H9 (cell line): ENCODE results near the gene S100A16. TPM values are rescaled to one million over a fixed set of nuclear protein-coding genes. Genes with fewer than 3 reads are reported as not detected.
A peak's percentile ranks its signal among the peaks of the same experiment; 100 is the strongest.

ENCODE experiments used
- DNase-seq: peaks from one replicate; pipeline ENCODE4 v3.0.0-alpha.2; 2017
- H2AFZ ChIP-seq: one replicate; pipeline ENCODE4 v1.6.1; 2013; ENCODE audit warnings: mild to moderate bottlenecking, low read length, control low read depth, moderate library complexity
- H2AK5ac ChIP-seq: 2 replicates; pipeline ENCODE4 v1.6.1; 2013; ENCODE audit warnings: low read length, control low read depth, mixed read lengths; ENCODE audit not compliant: insufficient read length
- H2BK120ac ChIP-seq: one replicate; pipeline ENCODE4 v1.6.1; 2013; ENCODE audit warnings: low read depth, mild to moderate bottlenecking, low read length, control low read depth, inconsistent platforms; ENCODE audit not compliant: poor library complexity, severe bottlenecking
- H2BK12ac ChIP-seq: 2 replicates; pipeline ENCODE4 v1.6.1; 2013; ENCODE audit warnings: low read length, control low read depth, mixed read lengths, low read depth; ENCODE audit not compliant: insufficient read length
- H2BK15ac ChIP-seq: 2 replicates; pipeline ENCODE4 v1.6.1; 2013; ENCODE audit warnings: low read depth, low read length, control low read depth
- H2BK20ac ChIP-seq: one replicate; pipeline ENCODE4 v1.6.1; 2013; ENCODE audit warnings: low read depth, mild to moderate bottlenecking, low read length, control low read depth, inconsistent platforms; ENCODE audit not compliant: poor library complexity, severe bottlenecking
- H2BK5ac ChIP-seq: 2 replicates; pipeline ENCODE4 v1.6.1; 2013; ENCODE audit warnings: low read length, control low read depth, mixed read lengths; ENCODE audit not compliant: insufficient read length
- H3K14ac ChIP-seq: 2 replicates; pipeline ENCODE4 v1.6.1; 2013; ENCODE audit warnings: low read length, control low read depth; ENCODE audit not compliant: insufficient read depth
- H3K18ac ChIP-seq: 2 replicates; pipeline ENCODE4 v1.6.1; 2013; ENCODE audit warnings: low read depth, mild to moderate bottlenecking, mixed read lengths, low read length, control low read depth; ENCODE audit not compliant: insufficient read length
- H3K23ac ChIP-seq: 2 replicates; pipeline ENCODE4 v1.6.1; 2013; ENCODE audit warnings: low read length, control low read depth, mixed read lengths, low read depth; ENCODE audit not compliant: insufficient read length
- H3K23me2 ChIP-seq: 2 replicates; pipeline ENCODE4 v1.6.1; 2013; ENCODE audit warnings: low read depth, mild to moderate bottlenecking, mixed read lengths, low read length, control low read depth; ENCODE audit not compliant: insufficient read length, poor library complexity, severe bottlenecking
- H3K27ac ChIP-seq: 2 replicates; pipeline ENCODE4 v1.5.1; 2013; ENCODE audit warnings: low read length, control low read depth, mixed read lengths, low read depth; ENCODE audit not compliant: insufficient read length
- H3K27me3 ChIP-seq: 2 replicates; pipeline ENCODE4 v1.6.1; 2013; ENCODE audit warnings: low read length, control low read depth, inconsistent platforms; ENCODE audit not compliant: insufficient read depth
- H3K4ac ChIP-seq: 2 replicates; pipeline ENCODE4 v1.6.1; 2013; ENCODE audit warnings: low read depth, mild to moderate bottlenecking, control low read depth, inconsistent platforms, low read length, moderate library complexity
- H3K4me1 ChIP-seq: 2 replicates; pipeline ENCODE4 v1.6.1; 2013; ENCODE audit warnings: low read length, control low read depth, inconsistent platforms; ENCODE audit not compliant: insufficient read depth
- H3K4me2 ChIP-seq: 2 replicates; pipeline ENCODE4 v1.6.1; 2013; ENCODE audit warnings: low read length, control low read depth, mixed read lengths; ENCODE audit not compliant: insufficient read length, insufficient read depth
- H3K56ac ChIP-seq: 2 replicates; pipeline ENCODE4 v1.6.1; 2013; ENCODE audit warnings: low read depth, mild to moderate bottlenecking, mixed read lengths, low read length, control low read depth; ENCODE audit not compliant: insufficient read length
- H3K79me1 ChIP-seq: 2 replicates; pipeline ENCODE4 v1.6.1; 2013; ENCODE audit warnings: low read depth, mild to moderate bottlenecking, moderate library complexity, low read length, control low read depth, inconsistent platforms; ENCODE audit not compliant: insufficient read depth, poor library complexity, severe bottlenecking
- H3K79me2 ChIP-seq: 2 replicates; pipeline ENCODE4 v1.6.1; 2013; ENCODE audit warnings: low read length, control low read depth, inconsistent platforms; ENCODE audit not compliant: insufficient read depth
- H3K9ac ChIP-seq: 2 replicates; pipeline ENCODE4 v1.6.1; 2013; ENCODE audit warnings: low read length, control low read depth, mixed read lengths; ENCODE audit not compliant: insufficient read length; ENCODE audit errors: extremely low read depth
- H3K9me3 ChIP-seq: one replicate; pipeline ENCODE4 v1.6.1; 2013; ENCODE audit warnings: low read depth, low read length, inconsistent platforms; ENCODE audit not compliant: control insufficient read depth
- H3T11ph ChIP-seq: one replicate; pipeline ENCODE4 v1.6.1; 2013; ENCODE audit warnings: mild to moderate bottlenecking, low read length, control low read depth, inconsistent platforms
- H4K20me1 ChIP-seq: one replicate; pipeline ENCODE4 v1.6.1; 2013; ENCODE audit not compliant: control insufficient read depth, insufficient read length, insufficient read depth
- H4K5ac ChIP-seq: 2 replicates; pipeline ENCODE4 v1.6.1; 2013; ENCODE audit warnings: low read depth, mild to moderate bottlenecking, mixed read lengths, low read length, control low read depth; ENCODE audit not compliant: insufficient read length
- H4K8ac ChIP-seq: replicated peaks from 2 replicates; pipeline ENCODE4 v1.6.1; 2013; ENCODE audit warnings: low read length, control low read depth, mixed read lengths, low read depth; ENCODE audit not compliant: insufficient read length
- H4K91ac ChIP-seq: 2 replicates; pipeline ENCODE4 v1.6.1; 2013; ENCODE audit warnings: low read depth, mild to moderate bottlenecking, moderate library complexity, mixed read lengths, low read length, control low read depth; ENCODE audit not compliant: insufficient read length
- H3K27ac Mint-ChIP-seq, 3 experiments: 2 replicates in 2 of 3; 3 replicates in 1 of 3; pipeline ENCODE4 v1.8.0; 2020 to 2021; ENCODE audit warnings: mixed read lengths in 3 of 3, mild to moderate bottlenecking in 1 of 3, moderate library complexity in 1 of 3
- H3K27me3 Mint-ChIP-seq: 2 replicates; pipeline ENCODE4 v1.8.0; 2021; ENCODE audit warnings: low read depth, mild to moderate bottlenecking, moderate library complexity, mixed read lengths
- H3K36me3 Mint-ChIP-seq, 3 experiments: 2 replicates in 2 of 3; 3 replicates in 1 of 3; pipeline ENCODE4 v1.8.0; 2020 to 2021; ENCODE audit warnings: low read depth in 3 of 3, mixed read lengths in 3 of 3; ENCODE audit not compliant: insufficient read depth in 1 of 3
- H3K4me1 Mint-ChIP-seq, 2 experiments: 2 replicates each; pipeline ENCODE4 v1.8.0; 2020; ENCODE audit warnings: mixed read lengths in 2 of 2
- H3K4me3 Mint-ChIP-seq, 2 experiments: 2 replicates in 1 of 2; 3 replicates in 1 of 2; pipeline ENCODE4 v1.8.0; 2020 to 2021; ENCODE audit warnings: mild to moderate bottlenecking in 2 of 2, mixed read lengths in 2 of 2, moderate library complexity in 1 of 2
- H3K9me3 Mint-ChIP-seq, 2 experiments: 2 replicates in 1 of 2; 3 replicates in 1 of 2; pipeline ENCODE4 v1.8.0; 2020; ENCODE audit warnings: mild to moderate bottlenecking in 2 of 2, mixed read lengths in 2 of 2, moderate library complexity in 1 of 2
- CTCF ChIP-seq: fragments of 200-600 bp; sonication (generic); conservative IDR thresholded peaks from 3 replicates; pipeline ENCODE4 v1.8.0; 2021; ENCODE audit warnings: antibody characterized with exemption, mild to moderate bottlenecking
- WGBS: extraction: QIAGEN DNeasy Blood & Tissue Kit; methylation state at CpG from one replicate; pipeline ENCODE4 v1.1.7; 2013; ENCODE audit warnings: missing lambda C conversion rate, low lambda C conversion rate, mixed read lengths; ENCODE audit not compliant: insufficient read length; ENCODE audit errors: extremely low coverage; 5-methylcytosine and 5-hydroxymethylcytosine counted together
- total RNA-seq: library from RNA; stranded (reverse); gene quantifications from 2 replicates; pipeline ENCODE4 v1.2.1, GENCODE V29; 2021

The S100A16 gene
- total RNA-seq, 1 experiment from 2014 or later, result 8.0 TPM

GRCh38 chr1:153628638-153629342 lies 15.9 kb upstream of the S100A16 start:
- H2BK12ac ChIP-seq, result no peak overlapping the region
- no peaks in the 10 kb centered on the region; a peak in 1 of 5 replicates for H3K9me3 Mint-ChIP-seq
- no peak overlapping the region for H3K56ac ChIP-seq
- H4K91ac ChIP-seq, result no peak overlapping the region
- peaks cover 44% of the 10 kb centered on the region in 2 experiments for H3K4me1 Mint-ChIP-seq
- H3K14ac ChIP-seq, result no peak overlapping the region
- no peaks in the 10 kb centered on the region for H4K20me1 ChIP-seq
- peaks cover 11 to 20% (median 19%) of the 10 kb centered on the region in 3 experiments for H3K36me3 Mint-ChIP-seq
- no peak overlapping the region for H4K8ac ChIP-seq
- H3K79me1 ChIP-seq, result no peaks in the 10 kb centered on the region
- no peak overlapping the region; a peak in 1 of 5 replicates for H3K4me3 Mint-ChIP-seq
- H3T11ph ChIP-seq, result no peak overlapping the region
- H3K4me1 ChIP-seq, result 0 out of 2 replicates have a peak, but pooled peaks cover 3% of the 10 kb centered on the region
- H3K4ac ChIP-seq, result no peak overlapping the region
- no peak overlapping the region for H3K4me2 ChIP-seq
- no peak overlapping the region for H2AK5ac ChIP-seq
- H2AFZ ChIP-seq, result no peak overlapping the region
- no peak for TF ChIP-seq CTCF
- H3K23me2 ChIP-seq, result peaks cover 12% of the 10 kb centered on the region
- H3K9me3 ChIP-seq, result no peaks in the 10 kb centered on the region
- no peak overlapping the region for H2BK15ac ChIP-seq
- H3K23ac ChIP-seq, result no peak overlapping the region
- no peak overlapping the region for H2BK20ac ChIP-seq
- no peak overlapping the region for H2BK5ac ChIP-seq
- 0 out of 2 replicates have a peak, but pooled peaks cover 2% of the 10 kb centered on the region for H3K27me3 Mint-ChIP-seq
- H3K9ac ChIP-seq, result no peak overlapping the region
- no peak overlapping the region for H3K18ac ChIP-seq
- no peaks in the 10 kb centered on the region for H3K79me2 ChIP-seq
- no peak overlapping the region for H4K5ac ChIP-seq
- H3K27me3 ChIP-seq, result no peaks in the 10 kb centered on the region
- no peak overlapping the region for H3K27ac ChIP-seq
- no peak overlapping the region for H2BK120ac ChIP-seq
- no peak for DNase-seq
- peak overlapping the region in 2 of 3 experiments; percentile 30 to 79; a peak in 2 of 7 replicates for H3K27ac Mint-ChIP-seq
- no CpG with 5 or more reads among the region's 6 CpGs for WGBS
